HG03575 (cell line): ENCODE data around the gene METTL26.

Experiments
- ATAC-seq: cut with Tn5 transposase; IDR thresholded peaks from one replicate; pipeline ENCODE4 v1.9.1; 2021; ENCODE audit not compliant: unreplicated experiment, insufficient number of reproducible peaks, low FRiP score; ENCODE audit errors: extremely low read depth

The METTL26 gene

GRCh38 chr16:675884-676564, 39.9 kb upstream of the METTL26 start:
- ATAC-seq = no peak

GRCh38 chr16:674968-675883, 39.1 kb upstream of the METTL26 start, which contains the start of gene RHBDL1:
Gene RHBDL1, plus strand, starts transcription at chr16:675671. Its CDS starts 120 bp downstream, at chr16:675791.
- no peak for ATAC-seq

GRCh38 chr16:674214-674881, 38.2 kb upstream of the METTL26 start:
- no peak for ATAC-seq

- no peak for ATAC-seq
Observed at GRCh38 chr16:673399-673991, 37.4 kb upstream of the METTL26 start.

- no peak for ATAC-seq
Observed at GRCh38 chr16:672851-673250, 36.7 kb upstream of the METTL26 start.

- no peak for ATAC-seq
Observed at GRCh38 chr16:672371-672770, 36.3 kb upstream of the METTL26 start.

- no peak for ATAC-seq
Observed at GRCh38 chr16:671353-672131, 35.4 kb upstream of the METTL26 start.

GRCh38 chr16:670485-671352, 34.6 kb upstream of the METTL26 start:
- ATAC-seq = no peak

GRCh38 chr16:669666-670065, 33.6 kb upstream of the METTL26 start:
- no peak for ATAC-seq

GRCh38 chr16:668519-669171, 32.5 kb upstream of the METTL26 start:
- no peak for ATAC-seq

GRCh38 chr16:667780-668518, 31.8 kb upstream of the METTL26 start, which contains the start of gene RHOT2:
Gene RHOT2, plus strand, starts transcription at chr16:668132. Its CDS starts 68 bp downstream, at chr16:668200.
- ATAC-seq = no peak

GRCh38 chr16:667113-667779, 31.1 kb upstream of the METTL26 start:
- ATAC-seq = no peak

- no peak for ATAC-seq
Observed at GRCh38 chr16:666572-666971, 30.5 kb upstream of the METTL26 start.

- no peak for ATAC-seq
Observed at GRCh38 chr16:662597-662996, 26.5 kb upstream of the METTL26 start.

GRCh38 chr16:662095-662494, 26.0 kb upstream of the METTL26 start:
- no peak for ATAC-seq

- ATAC-seq = no peak
Observed at GRCh38 chr16:661184-661821, 25.2 kb upstream of the METTL26 start.
